Stimulated activated CD8-positive, alpha-beta memory T cell treated with anti-CD3 and anti-CD28 coated beads, Interleukin-2, amount 100 ng/mL, for 48 hours (primary cell): ENCODE measurements around the gene LRSAM1.
"Not testable (repeated sequence)": the region's sequence is repeated elsewhere in the genome, so short reads cannot be mapped to it uniquely, and the experiment has no call there.

Experiments
- DNase-seq, 2 donors: peaks; one replicate each; pipeline ENCODE4 v3.0.0-alpha.2; 2020; ENCODE audit warnings: low read depth in 2 of 2

The LRSAM1 gene

DNA sequence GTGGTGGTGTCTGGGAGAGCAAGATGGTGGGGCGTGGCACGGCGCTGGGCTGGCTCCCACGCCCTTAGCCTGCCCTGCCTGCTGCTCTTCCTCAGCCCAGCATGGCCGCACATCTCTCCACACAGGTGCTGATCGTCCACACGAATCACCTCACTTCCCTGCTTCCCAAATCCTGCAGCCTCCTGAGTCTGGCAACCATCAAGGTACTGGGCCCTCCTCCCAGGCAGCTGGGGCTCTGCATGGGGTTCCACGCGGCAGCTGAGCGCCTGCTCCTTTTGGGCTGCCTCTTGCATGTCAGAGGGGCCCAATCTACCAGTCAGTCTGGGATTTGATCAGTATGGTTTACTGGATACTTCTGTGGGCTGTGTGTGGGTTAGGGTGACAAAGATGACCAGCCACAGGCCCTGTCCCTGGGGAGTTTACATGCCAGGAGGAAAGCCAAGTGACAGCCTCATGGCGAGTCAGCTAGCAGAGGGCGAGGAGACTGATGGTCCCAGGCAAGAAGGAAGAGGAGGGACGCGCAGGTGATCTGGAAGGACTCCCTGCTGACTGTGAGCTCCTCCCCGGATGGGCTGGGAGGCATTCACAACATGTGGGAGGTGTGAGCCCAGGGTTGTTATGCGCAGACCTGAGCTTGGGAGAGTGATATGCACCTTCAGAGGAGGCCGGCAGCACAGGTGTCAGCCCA is 6.0 kb downstream of the LRSAM1 start:
- no peak for DNase-seq

DNA sequence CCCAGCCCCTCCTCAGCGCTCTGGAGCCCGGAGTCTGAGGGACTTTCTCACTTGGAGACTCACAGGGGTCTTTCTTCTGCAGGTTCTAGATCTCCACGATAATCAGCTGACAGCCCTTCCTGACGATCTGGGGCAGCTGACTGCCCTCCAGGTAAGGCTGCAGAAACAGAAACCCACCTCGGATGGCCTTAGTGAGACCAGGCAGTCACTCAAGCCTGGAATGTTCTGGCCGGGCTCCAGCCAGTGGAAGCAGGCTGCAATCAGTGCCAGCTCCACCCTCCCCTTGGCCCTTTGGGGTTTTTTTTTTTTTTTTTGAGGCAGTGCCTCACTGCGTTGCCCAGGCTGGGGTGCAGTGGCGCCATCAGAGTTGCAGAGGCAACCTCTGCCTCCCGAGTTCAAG is 7.6 kb downstream of the LRSAM1 start:
- DNase-seq = no peak

DNA sequence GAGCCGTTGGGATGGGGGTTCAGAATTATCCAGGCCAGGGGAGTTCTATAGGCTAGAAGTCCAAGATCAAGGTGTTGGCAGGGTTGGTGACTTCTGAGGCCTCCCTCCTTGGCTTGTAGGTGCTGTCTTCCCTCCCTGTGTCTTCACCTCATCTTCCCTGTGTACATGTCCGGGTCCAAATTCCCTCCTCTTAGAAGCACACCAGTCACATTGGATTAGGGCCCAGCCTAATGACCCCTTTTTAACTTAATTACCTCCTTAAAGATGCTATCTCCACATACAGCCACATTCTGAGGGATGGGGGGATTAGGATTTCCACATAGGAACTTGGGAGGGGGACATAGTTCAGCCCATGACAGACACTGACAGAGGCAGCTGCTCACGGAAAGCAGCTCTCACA is 12.1 kb downstream of the LRSAM1 start:
- DNase-seq = no peak

DNA sequence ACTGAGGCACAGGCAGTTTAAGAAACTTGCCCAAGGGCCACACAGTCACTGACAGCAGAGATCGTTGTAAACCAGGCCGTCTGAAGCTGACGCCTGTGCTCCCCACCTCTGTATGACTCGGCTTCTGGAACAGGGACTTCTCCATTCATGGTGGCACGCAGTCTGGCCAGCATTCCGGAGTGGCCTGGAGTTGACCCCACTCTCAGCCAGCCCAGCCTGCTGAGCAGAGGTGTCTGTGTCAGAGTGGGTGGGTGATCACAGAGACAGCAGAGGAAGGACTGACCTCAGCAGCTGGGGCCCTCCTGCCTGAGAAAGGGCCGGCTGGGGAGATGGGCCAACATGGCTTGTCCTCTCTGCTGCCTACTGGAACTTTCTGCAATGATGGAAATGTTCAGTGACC is 12.6 kb downstream of the LRSAM1 start:
- DNase-seq = no peak

DNA sequence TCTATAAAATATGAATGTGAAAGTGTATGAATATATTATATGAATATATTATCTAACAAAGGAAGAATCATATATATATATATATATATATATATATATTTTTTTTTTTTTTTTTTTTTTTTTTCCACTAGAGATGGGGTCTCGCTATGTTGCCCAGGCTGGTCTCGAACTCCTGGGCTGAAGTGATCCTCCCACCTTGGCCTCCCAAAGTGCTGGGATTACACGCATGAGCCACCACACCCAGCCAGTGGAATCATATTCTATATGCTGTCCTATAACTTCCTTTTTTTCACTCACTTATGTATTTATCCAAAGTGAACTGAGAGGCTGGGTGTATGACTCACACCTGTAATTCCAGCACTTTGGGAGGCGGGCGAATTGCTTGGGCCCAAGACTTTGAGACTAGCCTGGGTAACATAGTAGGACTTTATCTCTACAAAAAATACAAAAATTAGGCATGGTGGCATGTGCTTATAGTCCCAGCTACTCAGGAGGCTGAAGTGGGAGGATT is 15.2 kb downstream of the LRSAM1 start:
- DNase-seq = not testable (repeated sequence)

DNA sequence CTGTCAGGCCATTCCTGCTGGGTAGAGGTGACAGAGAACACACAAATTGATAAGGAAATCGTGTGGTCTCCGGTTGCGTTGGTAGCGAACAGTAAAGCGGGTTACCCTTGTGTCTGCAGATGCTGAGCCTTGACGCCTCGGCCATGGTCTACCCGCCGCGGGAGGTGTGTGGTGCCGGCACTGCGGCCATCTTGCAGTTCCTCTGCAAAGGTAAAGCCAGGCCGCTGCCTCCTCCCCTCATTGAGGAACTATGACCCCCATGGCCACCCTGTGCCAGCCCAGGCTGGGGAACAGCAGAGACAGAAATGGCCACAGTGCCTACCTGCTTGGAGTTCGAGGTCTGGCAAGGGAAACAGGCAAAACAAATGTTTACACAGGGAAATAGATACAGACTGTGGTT is 16.3 kb downstream of the LRSAM1 start:
- no peak for DNase-seq

DNA sequence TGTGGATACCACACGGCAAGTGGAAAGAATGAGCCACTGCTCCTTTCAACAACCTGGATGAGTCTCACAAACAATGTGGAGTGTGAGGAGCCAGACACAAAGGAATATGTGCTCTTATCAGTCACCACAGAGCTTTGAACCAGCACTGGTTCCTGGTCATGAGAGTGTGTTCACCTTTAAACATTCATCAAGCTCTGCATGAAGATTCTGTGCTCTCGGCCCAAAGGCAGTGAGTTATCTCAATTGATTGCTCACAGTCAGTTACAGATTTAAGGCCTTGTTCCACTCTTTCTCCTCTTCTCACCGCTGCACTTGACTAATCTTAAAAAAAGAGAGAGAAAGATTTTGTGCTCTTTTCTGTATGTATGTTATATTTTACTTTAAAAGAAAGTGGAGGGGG is 19.4 kb downstream of the LRSAM1 start:
- DNase-seq = no peak

DNA sequence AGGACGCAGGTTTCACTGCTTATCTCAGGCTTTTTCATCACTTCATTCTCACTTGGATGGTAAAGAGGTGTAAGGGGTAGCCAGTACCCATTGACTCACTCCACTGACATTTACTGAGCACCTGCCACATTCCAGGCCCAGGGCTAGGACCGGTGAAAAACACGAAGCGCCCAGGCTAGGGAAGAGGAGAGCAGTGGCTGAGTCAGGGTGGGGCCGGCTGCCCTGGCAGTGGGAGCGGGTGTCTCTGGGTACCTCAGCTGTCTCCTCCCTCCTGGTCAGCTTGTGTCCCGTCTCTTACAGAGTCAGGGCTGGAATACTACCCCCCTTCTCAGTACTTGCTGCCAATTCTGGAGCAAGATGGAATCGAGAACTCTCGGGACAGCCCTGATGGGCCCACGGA is 22.2 kb downstream of the LRSAM1 start:
- no peak for DNase-seq

DNA sequence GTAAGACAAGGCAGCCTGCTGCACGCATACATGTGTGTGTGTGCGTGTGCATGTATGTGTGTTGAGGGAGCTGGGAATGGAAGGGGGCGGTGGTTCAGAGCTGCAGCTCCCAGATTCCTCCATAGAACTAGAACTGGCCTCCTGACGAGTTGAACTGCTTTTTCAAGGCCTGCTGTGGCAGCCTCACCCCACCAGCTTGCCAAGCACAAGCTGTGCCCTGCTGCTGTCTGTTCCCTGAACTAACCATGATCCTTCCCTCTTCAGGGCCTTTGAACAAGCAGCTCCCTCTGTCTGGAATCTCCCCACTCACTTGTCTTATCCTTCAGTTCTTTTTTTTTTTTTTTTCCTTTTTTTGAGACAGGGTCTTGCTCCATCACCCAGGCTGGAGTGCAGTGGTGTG is 22.6 kb downstream of the LRSAM1 start:
- no peak for DNase-seq

DNA sequence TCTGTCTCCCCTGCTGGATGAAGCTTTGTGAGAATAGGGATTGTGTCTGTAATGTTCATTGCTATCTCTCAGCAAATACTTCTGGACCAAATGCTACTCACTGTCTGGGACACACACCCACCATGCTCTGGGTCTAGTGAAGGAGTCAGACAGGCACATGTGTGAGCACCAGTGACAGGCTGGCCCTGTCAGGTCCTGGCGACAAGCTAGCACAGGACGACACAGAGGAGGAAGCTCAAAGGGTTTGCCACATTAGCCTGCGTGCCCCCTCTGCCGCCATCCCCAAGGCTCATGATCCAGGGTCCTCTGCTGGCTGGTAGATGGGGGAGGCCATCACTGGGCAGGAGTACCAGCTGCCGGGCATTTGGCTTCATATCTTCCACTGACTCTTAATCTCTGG is 23.3 kb downstream of the LRSAM1 start:
- no peak for DNase-seq

DNA sequence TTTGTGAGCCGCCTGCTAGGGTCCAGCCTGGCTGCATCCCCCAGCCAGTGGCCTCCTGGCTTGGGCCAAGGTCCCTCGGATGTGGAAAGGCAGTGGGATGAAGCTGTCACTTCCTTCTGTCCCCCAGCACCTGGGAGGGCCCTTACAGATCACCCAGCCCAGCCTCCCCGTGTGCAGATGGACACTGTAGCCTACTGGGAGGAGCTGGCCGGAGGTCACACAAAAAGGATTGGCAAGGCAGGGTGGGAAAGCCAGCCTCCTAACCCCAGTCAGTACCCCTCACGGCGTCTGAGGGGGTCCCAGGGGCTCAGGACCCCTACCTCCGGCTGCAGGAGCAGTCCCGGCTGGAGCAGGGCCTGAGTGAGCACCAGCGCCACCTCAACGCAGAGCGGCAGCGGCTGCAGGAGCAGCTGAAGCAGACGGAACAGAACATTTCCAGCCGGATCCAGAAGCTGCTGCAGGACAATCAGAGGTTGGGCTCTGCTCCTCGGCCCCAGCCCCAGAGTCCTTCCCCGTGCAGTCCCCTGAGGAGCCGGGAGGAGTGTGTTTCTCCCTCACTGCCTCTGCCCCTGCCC is 28.3 kb downstream of the LRSAM1 start:
- DNase-seq = no peak

DNA sequence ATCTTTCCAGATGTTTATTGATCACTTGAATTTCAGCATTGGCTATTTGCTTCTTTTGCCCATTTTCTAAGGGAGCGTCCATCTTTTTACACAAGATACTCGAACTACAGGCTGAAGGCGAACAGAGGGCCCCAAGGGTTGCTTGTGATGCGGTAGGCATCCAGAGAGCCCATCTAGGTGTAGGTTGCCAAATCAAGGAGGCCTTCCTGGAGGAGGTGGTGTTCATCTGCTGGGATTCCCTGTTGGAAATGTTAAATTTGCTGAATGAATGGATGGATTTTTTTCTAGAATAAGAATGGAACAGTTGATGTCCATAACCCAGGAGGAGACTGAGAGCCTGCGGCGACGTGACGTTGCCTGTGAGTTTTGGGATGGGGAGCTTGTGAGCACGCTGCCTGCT is 31.4 kb downstream of the LRSAM1 start:
- DNase-seq = no peak

DNA sequence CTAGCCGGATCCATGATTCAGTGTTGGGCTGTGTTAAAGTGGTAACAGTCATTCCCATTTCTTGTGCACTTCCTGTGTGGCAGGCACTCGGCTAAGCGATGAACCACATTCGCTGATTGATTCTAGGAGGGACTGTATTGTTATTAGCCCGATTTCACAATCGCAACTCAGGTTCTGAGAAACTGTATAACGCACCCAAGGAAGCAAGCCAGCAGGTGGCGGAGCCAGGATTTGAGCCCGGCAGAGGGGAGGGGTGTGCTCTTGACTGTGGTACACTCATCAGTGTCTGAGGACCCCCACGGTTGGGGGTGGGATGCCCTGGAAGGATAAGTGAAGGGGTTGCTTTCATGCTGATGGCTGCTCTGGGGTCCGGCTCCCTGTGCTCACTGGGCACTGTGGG is 34.7 kb downstream of the LRSAM1 start:
- no peak for DNase-seq

DNA sequence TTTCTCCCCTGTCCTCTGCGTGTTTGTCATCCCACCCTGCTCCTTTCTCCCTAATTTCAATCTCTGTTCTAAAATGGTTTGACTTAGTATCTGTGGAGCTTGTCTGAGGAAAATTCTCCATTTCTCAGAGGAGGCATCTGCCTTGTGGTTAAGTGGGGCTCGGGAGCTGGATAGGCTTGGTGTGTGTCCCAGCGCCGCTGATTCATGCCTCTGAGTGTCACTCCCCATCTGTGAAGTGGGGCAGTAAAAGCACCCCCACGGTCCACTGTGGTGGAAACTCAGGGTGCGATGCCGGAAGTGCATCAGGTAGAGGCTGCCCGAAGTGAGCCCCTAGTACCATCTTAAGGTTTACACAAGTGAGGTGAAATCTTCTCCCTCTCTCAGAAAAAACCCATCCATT is 37.6 kb downstream of the LRSAM1 start:
- no peak for DNase-seq

DNA sequence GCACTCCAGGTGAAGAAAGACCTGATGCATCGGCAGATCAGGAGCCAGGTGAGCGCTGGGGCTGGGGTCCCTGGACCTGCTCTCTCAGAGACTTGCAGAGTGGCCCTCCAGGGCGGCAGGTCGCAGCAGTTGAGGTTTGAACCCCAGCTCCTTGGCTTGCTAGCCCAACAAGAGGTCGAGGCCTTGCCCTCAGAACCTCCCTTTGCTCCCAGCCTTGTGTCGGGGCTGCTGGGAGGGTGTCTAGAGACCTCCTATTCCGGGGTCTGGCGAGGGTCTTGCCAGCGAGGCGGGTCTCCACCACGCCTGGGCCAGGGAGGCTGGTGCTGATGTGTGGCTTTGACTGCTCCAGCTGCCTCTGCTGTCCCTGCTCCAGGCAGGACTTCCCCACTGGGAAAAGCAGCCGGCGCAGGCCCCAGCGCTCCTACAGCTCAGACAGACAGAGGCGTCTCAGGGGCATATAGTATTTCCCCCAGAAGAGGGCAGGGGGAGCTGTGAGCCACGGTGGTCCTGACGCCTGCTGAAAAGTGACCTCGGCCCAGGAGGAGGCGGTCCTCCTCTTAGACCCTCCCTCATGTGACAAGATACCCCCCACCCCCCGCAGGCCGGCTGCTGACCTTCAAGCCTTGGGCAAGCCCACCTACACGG is 38.3 kb downstream of the LRSAM1 start:
- no peak for DNase-seq

DNA sequence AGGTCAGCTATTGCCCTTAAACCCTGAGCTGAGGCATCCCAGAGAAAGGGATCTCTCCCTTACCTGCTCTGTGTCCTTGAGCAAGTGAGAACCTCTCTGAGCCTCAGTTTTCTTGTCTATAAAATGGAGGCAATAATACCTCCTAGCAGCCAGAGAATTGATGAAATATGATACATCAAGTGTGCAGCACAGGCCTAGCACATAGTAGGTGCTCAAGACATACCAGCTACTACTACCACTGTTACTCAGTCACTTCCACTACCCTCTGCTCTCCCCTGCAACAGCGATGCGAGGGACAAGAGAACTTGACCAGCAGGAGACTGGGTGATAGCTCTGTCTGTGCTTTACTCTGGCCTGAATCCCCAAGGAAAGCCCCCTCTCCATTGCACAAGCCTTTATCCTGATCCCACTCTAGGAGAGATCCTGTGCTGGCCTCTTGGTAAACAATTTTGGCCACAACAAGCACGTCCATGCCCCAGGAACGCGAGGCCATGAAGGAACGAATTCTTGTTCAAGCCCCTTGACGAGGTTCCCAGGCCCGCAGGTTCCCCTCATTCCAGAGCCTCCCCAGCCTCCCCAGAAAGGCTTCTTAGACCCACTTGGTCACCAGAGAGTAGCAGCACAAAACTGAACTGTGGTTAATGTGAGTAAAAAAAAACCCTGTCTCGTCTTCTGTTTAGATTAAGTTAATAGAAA is 39.4 kb downstream of the LRSAM1 start:
- DNase-seq = no peak

DNA sequence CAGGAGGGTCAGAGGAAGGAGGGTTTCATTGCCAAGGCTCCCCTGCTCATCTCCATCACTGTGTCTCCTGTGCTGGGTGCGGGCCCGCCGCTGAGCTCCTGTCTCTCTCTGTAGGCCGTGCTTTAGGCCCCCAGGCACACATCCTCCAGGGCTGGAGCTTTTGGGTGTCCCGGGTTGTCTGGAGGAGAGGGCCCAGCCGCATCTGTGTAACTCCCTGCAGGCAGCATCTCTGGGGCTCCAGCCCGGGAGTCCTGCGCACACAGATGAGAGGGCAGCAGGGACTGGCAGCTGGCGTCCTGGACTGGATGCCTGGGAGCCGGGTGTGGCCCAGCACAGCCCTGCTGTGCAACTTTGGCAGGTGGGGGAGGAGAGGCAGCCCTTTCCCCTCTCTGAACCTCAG is 40.2 kb downstream of the LRSAM1 start:
- no peak for DNase-seq

DNA sequence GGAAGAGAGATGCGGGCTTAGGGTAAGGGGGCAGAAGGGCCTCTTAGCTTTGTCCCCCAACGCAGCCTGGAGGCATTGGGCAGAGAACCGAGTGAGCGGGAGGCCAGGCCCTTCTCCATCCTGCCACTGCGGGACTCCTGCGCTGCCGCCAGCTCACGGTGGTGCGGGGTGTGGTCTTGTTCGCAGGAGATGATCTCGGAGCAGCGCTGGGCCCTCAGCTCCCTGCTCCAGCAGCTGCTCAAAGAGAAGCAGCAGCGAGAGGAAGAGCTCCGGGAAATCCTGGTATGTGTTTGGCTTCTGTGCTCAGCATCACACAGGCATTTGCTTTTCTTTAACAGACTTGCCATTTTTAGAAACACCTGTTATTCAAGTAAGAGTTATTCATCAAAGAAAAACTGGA is 41.3 kb downstream of the LRSAM1 start:
- DNase-seq = no peak

DNA sequence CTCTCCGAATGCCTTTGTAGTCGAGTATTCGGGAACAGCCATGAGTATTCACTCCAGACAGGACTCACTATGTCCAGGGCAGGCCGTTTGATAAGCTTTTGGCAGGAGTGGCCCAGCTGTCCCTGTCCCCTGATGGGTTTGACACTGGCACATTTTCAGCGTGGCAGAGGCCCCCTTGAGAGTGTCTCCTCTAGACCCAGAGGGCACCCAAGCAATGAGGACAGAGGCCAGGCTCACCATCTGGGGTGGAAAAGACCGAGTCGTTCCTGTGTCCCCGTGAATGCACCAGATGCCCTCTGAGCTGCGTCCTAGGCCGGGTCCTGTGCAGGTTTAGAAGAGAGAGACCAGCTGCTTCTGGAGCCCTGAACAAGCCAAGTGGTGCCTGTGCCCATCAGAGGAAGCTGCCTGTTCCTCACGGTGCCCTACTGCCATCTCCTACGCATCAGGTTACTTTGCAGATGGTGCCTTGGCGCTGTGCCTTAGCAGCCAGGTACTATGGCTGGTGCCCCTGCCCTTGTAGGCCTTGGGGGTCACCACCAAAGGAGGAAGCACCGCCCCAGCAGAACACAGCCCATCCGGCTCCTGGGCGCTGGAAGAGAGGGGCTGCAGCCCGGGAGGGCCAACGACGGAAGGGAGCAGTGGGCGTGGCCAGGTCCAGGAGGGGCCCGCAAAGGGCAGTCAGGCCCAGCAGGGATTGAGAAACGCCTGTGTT is 42.4 kb downstream of the LRSAM1 start:
- no peak for DNase-seq

DNA sequence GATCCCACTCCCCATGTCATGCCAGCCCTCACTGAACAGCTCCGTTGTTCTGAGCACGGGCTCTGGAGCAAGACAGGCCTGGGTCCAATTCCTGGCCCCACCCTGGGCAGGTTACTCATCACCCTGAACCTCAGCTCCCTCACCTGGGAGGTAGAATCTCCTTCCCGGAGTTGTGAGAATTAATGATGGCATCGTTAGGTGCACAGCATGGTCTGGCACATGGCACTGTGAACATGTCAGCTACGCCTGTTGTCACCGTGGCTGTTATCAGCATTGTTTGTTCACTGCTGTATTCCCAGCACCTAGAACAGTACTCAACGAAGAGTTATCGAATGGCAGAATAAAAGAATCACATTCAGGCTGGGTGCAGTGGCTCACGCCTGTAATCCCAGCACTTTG is 43.0 kb downstream of the LRSAM1 start:
- no peak for DNase-seq

DNA sequence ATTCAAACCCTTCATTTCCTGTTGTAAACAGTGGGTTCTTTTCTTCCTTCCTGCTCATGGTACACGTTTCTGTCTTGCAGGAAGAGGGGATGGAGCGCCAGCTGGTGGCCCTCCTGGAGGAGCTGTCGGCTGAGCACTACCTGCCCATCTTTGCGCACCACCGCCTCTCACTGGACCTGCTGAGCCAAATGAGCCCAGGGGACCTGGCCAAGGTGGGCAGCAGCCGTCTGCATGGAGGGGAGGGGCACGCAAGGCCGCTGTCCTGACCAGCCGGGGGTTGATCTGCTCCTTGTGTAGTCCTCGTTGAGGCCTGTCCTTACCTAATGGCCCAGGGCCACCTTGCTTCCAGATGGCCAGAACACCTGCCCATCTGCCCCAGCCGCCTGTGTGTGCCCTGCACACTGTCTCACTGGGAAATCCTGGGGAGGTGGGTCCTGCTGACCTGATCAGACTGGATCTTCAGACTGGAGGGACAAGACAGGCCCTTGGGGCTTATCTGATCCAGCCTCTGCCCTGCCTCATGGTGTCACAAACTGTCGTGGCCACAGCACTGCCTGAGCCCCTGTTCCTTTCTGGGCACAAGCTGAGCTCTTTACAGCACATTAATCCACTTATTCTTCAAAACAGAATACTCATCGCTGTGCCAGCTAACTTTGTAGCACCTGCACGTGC is 44.7 kb downstream of the LRSAM1 start:
- DNase-seq = no peak

DNA sequence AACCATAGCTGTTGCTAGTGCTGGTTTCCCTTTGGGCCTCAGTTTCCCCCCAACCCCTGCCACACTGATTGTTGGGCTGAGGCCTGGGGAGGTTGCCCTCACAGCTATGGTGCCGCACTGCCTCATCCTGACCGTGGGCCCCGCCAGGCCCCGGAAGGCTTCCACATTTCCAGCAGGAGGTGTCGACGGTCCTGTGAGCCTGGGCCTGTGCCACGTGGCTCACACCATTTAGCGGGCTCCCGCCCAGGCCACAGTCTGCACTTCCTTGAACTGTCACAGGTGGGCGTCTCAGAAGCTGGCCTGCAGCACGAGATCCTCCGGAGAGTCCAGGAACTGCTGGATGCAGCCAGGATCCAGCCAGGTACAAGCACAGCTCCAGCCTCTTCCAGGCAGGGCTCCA is 45.7 kb downstream of the LRSAM1 start:
- DNase-seq = no peak
